Caco-2 (cell line): Measurements from ENCODE around the gene CAB39L. TPM values are rescaled to one million over a fixed set of nuclear protein-coding genes. Genes with fewer than 3 reads are reported as not detected.

Experiments
- BruUV-seq: library from RNA; stranded (reverse); fragments of 400-500 nt; replicated peaks from 2 replicates; lab custom pipeline; 2021; lab: Mats Ljungman, UMichigan
- CTCF ChIA-PET: fragments of 300-600 bp; sonication (Branson Sonifier 250); formaldehyde crosslinking; loops from one replicate; lab custom pipeline; 2022; ENCODE audit warnings: antibody characterized with exemption; lab: Charles Lee
- POLR2A ChIA-PET: fragments of 300-600 bp; sonication (Branson Sonifier 250); formaldehyde crosslinking; loops from one replicate; lab custom pipeline; 2022; ENCODE audit warnings: antibody characterized with exemption; lab: Charles Lee
- DNase-seq, 2 experiments: peaks; one replicate each; pipeline versions ENCODE4 v3.0.0 to v3.0.0-alpha.2; 2020 to 2022
- H3K27me3 ChIP-seq: replicated peaks from 2 replicates; pipeline ENCODE4 v1.6.0; 2011; ENCODE audit warnings: low read length; ENCODE audit not compliant: control insufficient read depth, insufficient read depth
- H3K36me3 ChIP-seq: 2 replicates; pipeline ENCODE4 v1.5.1; 2011; ENCODE audit warnings: low read length; ENCODE audit not compliant: control insufficient read depth, insufficient read depth
- H3K4me1 ChIP-seq: fragments of 250-450 bp; sonication (Bioruptor Pico); 2 replicates; pipeline ENCODE4 v1.5.1; 2020; ENCODE audit warnings: mild to moderate bottlenecking
- H3K4me3 ChIP-seq: 2 replicates; pipeline ENCODE4 v1.5.1; 2011; ENCODE audit warnings: low read depth, mild to moderate bottlenecking, control low read depth, low read length
- H3K9me3 ChIP-seq: fragments of 250-450 bp; sonication (Bioruptor Pico); 2 replicates; pipeline ENCODE4 v1.5.1; 2020; ENCODE audit warnings: mild to moderate bottlenecking, moderate library complexity
- H3K27ac Mint-ChIP-seq: one replicate; pipeline ENCODE4 v1.8.0; 2022; ENCODE audit warnings: mixed read lengths; ENCODE audit not compliant: unreplicated experiment
- H3K27me3 Mint-ChIP-seq: one replicate; pipeline ENCODE4 v1.8.0; 2022; ENCODE audit warnings: mixed read lengths; ENCODE audit not compliant: insufficient read depth, unreplicated experiment
- H3K36me3 Mint-ChIP-seq: one replicate; pipeline ENCODE4 v1.8.0; 2022; ENCODE audit warnings: mild to moderate bottlenecking, mixed read lengths; ENCODE audit not compliant: insufficient read depth, unreplicated experiment
- H3K4me1 Mint-ChIP-seq: one replicate; pipeline ENCODE4 v1.8.0; 2022; ENCODE audit warnings: low read depth, mixed read lengths; ENCODE audit not compliant: unreplicated experiment
- H3K4me3 Mint-ChIP-seq: one replicate; pipeline ENCODE4 v1.8.0; 2022; ENCODE audit warnings: mild to moderate bottlenecking, moderate library complexity, mixed read lengths; ENCODE audit not compliant: unreplicated experiment
- H3K9me3 Mint-ChIP-seq: one replicate; pipeline ENCODE4 v1.8.0; 2022; ENCODE audit warnings: mixed read lengths; ENCODE audit not compliant: unreplicated experiment
- intact Hi-C: fragments of 100-400 bp; cut with micrococcal nuclease; formaldehyde crosslinking; loops from one replicate; pipeline ENCODE4 v1.10.0; 2022; ENCODE audit not compliant: unreplicated experiment
- total RNA-seq: library from RNA; stranded (reverse); gene quantifications from 2 replicates; pipeline ENCODE4 v1.2.3, GENCODE V29; 2022
- TF ChIP-seq, protein P1 (sequence below), 2 experiments: fragments of 200-600 bp in 1 of 2; IDR thresholded peaks; 1 replicate in 1 of 2; 2 replicates in 1 of 2; pipeline versions ENCODE4 v1.5.1 to v1.8.0; 2011 to 2022; ENCODE audit warnings: antibody characterized with exemption in 1 of 2, control low read depth in 1 of 2, inconsistent platforms in 1 of 2, low read depth in 1 of 2, low read length in 1 of 2, mild to moderate bottlenecking in 1 of 2, moderate library complexity in 1 of 2; ENCODE audit not compliant: insufficient read depth in 1 of 2, severe bottlenecking in 1 of 2, unreplicated experiment in 1 of 2

CAB39L gene
- total RNA-seq, 1 experiment from 2014 or later: 40.6 TPM

DNA sequence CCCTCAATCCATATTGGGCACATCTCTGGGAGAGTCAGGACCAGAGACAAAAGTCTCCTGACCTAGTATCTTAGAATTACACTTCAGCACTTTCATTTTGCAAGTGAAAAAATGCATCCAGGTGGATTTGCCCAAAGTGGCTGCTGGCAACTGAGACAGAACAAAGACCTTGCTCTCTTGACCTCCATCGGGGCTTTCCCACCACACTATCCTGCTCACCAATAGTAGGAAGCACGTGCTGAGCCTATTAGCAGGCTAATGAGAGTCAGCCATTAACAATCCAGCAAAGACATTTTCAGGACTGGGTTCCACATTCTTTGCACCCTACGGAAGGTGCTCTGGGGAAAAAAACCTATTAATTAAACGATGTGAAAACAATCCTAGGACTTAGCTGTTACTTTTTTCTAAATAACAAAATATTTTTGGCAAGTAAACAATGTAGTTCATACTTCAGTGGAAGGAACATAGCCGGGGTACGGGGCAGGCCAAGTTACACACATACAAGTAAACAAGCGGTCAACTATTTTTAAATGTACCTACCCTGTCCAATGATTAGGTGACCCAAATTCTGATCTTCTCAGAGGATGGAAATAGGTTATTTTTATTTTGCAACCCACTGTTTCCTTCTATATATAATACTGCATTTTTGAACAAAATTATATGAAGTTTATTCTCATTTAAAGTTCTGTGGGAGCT, 117.5 kb downstream of the CAB39L start:
- Mint-ChIP-seq H3K27ac (no peak overlapping the region), H3K9me3 (no peaks in the 10 kb centered on the region), H3K27me3 (no peaks in the 10 kb centered on the region), H3K36me3 (peaks cover 44% of the 10 kb centered on the region), H3K4me1 (peaks cover 10% of the 10 kb centered on the region), H3K4me3 (no peak overlapping the region)
- intact Hi-C loops: no loop called here
- Histone ChIP-seq H3K4me3 (no peak overlapping the region), H3K4me1 (peaks cover 8% of the 10 kb centered on the region), H3K27me3 (no peaks in the 10 kb centered on the region), H3K9me3 (no peaks in the 10 kb centered on the region), H3K36me3 (no peaks in the 10 kb centered on the region)
- ChIA-PET POLR2A (no interaction called here), CTCF (no interaction called here)
- no TSS peak for BruUV-seq
- no peak for DNase-seq
- TF ChIP-seq, protein P1, sequence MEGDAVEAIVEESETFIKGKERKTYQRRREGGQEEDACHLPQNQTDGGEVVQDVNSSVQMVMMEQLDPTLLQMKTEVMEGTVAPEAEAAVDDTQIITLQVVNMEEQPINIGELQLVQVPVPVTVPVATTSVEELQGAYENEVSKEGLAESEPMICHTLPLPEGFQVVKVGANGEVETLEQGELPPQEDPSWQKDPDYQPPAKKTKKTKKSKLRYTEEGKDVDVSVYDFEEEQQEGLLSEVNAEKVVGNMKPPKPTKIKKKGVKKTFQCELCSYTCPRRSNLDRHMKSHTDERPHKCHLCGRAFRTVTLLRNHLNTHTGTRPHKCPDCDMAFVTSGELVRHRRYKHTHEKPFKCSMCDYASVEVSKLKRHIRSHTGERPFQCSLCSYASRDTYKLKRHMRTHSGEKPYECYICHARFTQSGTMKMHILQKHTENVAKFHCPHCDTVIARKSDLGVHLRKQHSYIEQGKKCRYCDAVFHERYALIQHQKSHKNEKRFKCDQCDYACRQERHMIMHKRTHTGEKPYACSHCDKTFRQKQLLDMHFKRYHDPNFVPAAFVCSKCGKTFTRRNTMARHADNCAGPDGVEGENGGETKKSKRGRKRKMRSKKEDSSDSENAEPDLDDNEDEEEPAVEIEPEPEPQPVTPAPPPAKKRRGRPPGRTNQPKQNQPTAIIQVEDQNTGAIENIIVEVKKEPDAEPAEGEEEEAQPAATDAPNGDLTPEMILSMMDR (IDR thresholded peaks at IDR 0.05; ENCODE audit: insufficient read depth in 1 of 2, low read depth in 1 of 2, low read length in 1 of 2, severe bottlenecking in 1 of 2, unreplicated experiment in 1 of 2): no peak

GRCh38 chr13:49323344-49323743, 120.5 kb downstream of the CAB39L start:
- Histone ChIP-seq H3K9me3 (no peaks in the 10 kb centered on the region), H3K4me3 (no peak overlapping the region), H3K27me3 (no peaks in the 10 kb centered on the region), H3K4me1 (no peaks in the 10 kb centered on the region), H3K36me3 (no peaks in the 10 kb centered on the region)
- BruUV-seq: no TSS peak
- H3K27me3 Mint-ChIP-seq: no peaks in the 10 kb centered on the region
- no peaks in the 10 kb centered on the region for H3K4me1 Mint-ChIP-seq
- TF ChIP-seq, protein P1 (IDR thresholded peaks at IDR 0.05; ENCODE audit: insufficient read depth in 1 of 2, low read depth in 1 of 2, low read length in 1 of 2, severe bottlenecking in 1 of 2, unreplicated experiment in 1 of 2): no peak
- intact Hi-C loops: no loop called here
- H3K36me3 Mint-ChIP-seq: peaks cover 39% of the 10 kb centered on the region
- no peak for DNase-seq
- no peak overlapping the region for H3K27ac Mint-ChIP-seq
- ChIA-PET CTCF (no interaction called here), POLR2A (no interaction called here)
- no peaks in the 10 kb centered on the region for H3K9me3 Mint-ChIP-seq
- no peak overlapping the region for H3K4me3 Mint-ChIP-seq

- Mint-ChIP-seq H3K4me1 (no peaks in the 10 kb centered on the region), H3K27me3 (no peaks in the 10 kb centered on the region), H3K27ac (no peak overlapping the region), H3K4me3 (no peak overlapping the region), H3K9me3 (no peaks in the 10 kb centered on the region), H3K36me3 (peaks cover 38% of the 10 kb centered on the region)
- H3K9me3 ChIP-seq: no peaks in the 10 kb centered on the region
- no peaks in the 10 kb centered on the region for H3K27me3 ChIP-seq
- DNase-seq: no peak
- ChIA-PET CTCF (no interaction called here), POLR2A (no interaction called here)
- no peaks in the 10 kb centered on the region for H3K4me1 ChIP-seq
- no TSS peak for BruUV-seq
- TF ChIP-seq, protein P1 (IDR thresholded peaks at IDR 0.05; ENCODE audit: insufficient read depth in 1 of 2, low read depth in 1 of 2, low read length in 1 of 2, severe bottlenecking in 1 of 2, unreplicated experiment in 1 of 2): no peak
- intact Hi-C loops: no loop called here
- H3K4me3 ChIP-seq: no peak overlapping the region
- H3K36me3 ChIP-seq: no peaks in the 10 kb centered on the region
Measured at GRCh38 chr13:49322702-49323101, 121.2 kb downstream of the CAB39L start.
